Uterus (tissue), 4 donors: ENCODE data around the gene IL1RAPL2. TPM values are rescaled to one million over a fixed set of nuclear protein-coding genes. Genes with fewer than 3 reads are reported as not detected.
"Not testable (repeated sequence)": the region's sequence is repeated elsewhere in the genome, so short reads cannot be mapped to it uniquely, and the experiment has no call there.

Source experiments
- DNase-seq, 2 donors: peaks; one replicate each; pipeline ENCODE4 v3.0.0-alpha.2; 2019 to 2020
- H3K27ac ChIP-seq, 2 donors: fragments of 200-600 bp; sonication (generic); 1 replicate in 1 of 2; 2 replicates in 1 of 2; pipeline ENCODE4 v1.5.1; 2016 to 2018
- H3K27me3 ChIP-seq, 2 donors: fragments of 200-600 bp; sonication (generic); one replicate each; pipeline ENCODE4 v1.5.1; 2018 to 2019; ENCODE audit warnings: control low read depth in 1 of 2
- H3K36me3 ChIP-seq, 2 donors: fragments of 200-600 bp; sonication (generic); one replicate each; pipeline ENCODE4 v1.5.1; 2019; ENCODE audit warnings: control low read depth in 1 of 2
- H3K4me1 ChIP-seq, 2 donors: fragments of 200-600 bp; sonication (generic); one replicate each; pipeline ENCODE4 v1.5.1; 2018 to 2019; ENCODE audit warnings: control low read depth in 1 of 2
- H3K4me3 ChIP-seq, 2 donors: fragments of 200-600 bp; sonication (generic); 1 replicate in 1 of 2; 2 replicates in 1 of 2; pipeline ENCODE4 v1.5.1; 2018 to 2019; ENCODE audit warnings: mild to moderate bottlenecking in 1 of 2
- H3K9me3 ChIP-seq, 2 donors: fragments of 200-600 bp; sonication (generic); one replicate each; pipeline ENCODE4 v1.5.1; 2019; ENCODE audit warnings: control low read depth in 1 of 2
- POLR2A ChIP-seq, 2 donors: fragments of 450-650 bp; IDR thresholded peaks; one replicate each; pipeline ENCODE4 v1.6.1; 2016; ENCODE audit warnings: antibody characterized with exemption in 2 of 2, mild to moderate bottlenecking in 1 of 2, moderate library complexity in 1 of 2
- intact Hi-C: fragments of 100-400 bp; cut with DNase I; formaldehyde crosslinking; loops from one replicate; pipeline ENCODE4 v1.15.1; 2023; ENCODE audit warnings: low total_unique reads
- total RNA-seq, 4 donors: library from RNA; depleted of rRNA in 3 of 4; stranded (reverse); fragments of >200 nt in 3 of 4; gene quantifications; one replicate each; pipeline versions ENCODE4 v1.1.0 to v1.2.4, GENCODE V29; 2014 to 2023
- TF ChIP-seq, protein P1 (sequence below), 4 experiments: fragments of 200-600 bp in 2 of 4; fragments of 450-650 bp in 2 of 4; sonication (generic) in 2 of 4; IDR thresholded peaks; one replicate each; pipeline ENCODE4 v1.5.1; 2016 to 2019; ENCODE audit warnings: antibody characterized with exemption in 4 of 4, mild to moderate bottlenecking in 2 of 4, moderate library complexity in 1 of 4
- donor health status: DM: yes; HTN: yes; CAD: no.

The IL1RAPL2 gene
- total RNA-seq, 4 donors from 2014 or later = 2.1 TPM; not detected in 3

DNA sequence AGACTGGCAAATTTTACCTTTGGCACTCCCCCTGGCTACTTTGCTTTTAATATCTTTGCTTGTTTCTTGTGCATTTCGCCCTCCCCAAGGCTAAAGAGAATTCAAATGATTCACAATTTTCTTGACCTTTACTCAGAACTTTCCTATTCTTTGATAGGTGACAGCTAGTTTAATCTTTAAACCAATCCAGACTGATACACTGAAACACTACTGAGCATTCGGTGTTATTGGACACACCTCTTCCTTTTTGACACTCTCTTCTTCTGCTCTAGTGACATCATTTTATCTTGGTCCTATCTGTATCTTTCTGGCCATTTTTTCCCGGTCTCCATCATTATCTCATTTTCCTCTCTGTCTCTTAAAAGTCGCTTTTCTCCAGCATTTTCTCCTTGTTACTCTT is 103.1 kb downstream of the IL1RAPL2 start:
- no peaks in the 10 kb centered on the region for H3K36me3 ChIP-seq
- H3K4me1 ChIP-seq = no peaks in the 10 kb centered on the region
- no peak for TF ChIP-seq POLR2A (IDR thresholded peaks at IDR 0.05)
- TF ChIP-seq, protein P1, sequence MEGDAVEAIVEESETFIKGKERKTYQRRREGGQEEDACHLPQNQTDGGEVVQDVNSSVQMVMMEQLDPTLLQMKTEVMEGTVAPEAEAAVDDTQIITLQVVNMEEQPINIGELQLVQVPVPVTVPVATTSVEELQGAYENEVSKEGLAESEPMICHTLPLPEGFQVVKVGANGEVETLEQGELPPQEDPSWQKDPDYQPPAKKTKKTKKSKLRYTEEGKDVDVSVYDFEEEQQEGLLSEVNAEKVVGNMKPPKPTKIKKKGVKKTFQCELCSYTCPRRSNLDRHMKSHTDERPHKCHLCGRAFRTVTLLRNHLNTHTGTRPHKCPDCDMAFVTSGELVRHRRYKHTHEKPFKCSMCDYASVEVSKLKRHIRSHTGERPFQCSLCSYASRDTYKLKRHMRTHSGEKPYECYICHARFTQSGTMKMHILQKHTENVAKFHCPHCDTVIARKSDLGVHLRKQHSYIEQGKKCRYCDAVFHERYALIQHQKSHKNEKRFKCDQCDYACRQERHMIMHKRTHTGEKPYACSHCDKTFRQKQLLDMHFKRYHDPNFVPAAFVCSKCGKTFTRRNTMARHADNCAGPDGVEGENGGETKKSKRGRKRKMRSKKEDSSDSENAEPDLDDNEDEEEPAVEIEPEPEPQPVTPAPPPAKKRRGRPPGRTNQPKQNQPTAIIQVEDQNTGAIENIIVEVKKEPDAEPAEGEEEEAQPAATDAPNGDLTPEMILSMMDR (IDR thresholded peaks at IDR 0.05) = no peak
- H3K9me3 ChIP-seq = no peaks in the 10 kb centered on the region
- DNase-seq = no peak
- no peak overlapping the region for H3K27ac ChIP-seq
- intact Hi-C loops = no loop called here
- no peak overlapping the region for H3K4me3 ChIP-seq
- peaks cover 0 to 9% of the 10 kb centered on the region in 2 donors for H3K27me3 ChIP-seq

DNA sequence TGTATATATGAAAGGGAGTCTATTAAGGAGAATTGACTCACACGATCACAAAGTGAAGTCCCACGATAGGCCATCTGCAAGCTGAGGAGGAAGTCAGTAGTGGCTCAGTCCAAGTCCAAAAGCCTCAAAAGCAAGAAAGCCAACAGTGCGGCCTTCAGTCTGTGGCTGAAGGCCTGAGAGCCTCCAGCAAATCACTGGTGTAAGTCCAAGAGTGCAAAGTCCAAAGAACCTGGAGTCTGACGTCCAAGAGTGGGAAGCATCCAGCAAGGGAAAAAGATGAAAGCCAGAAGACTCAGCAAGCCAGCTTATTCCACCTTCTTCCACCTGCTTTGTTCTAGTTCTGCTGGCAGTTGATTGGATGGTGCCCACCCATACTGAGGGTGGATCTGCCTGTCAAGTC is 104.1 kb downstream of the IL1RAPL2 start:
- Histone ChIP-seq H3K4me3 (no peak overlapping the region), H3K27ac (no peak overlapping the region), H3K36me3 (no peaks in the 10 kb centered on the region), H3K27me3 (peaks cover 0 to 6% of the 10 kb centered on the region in 2 donors), H3K9me3 (no peaks in the 10 kb centered on the region), H3K4me1 (no peaks in the 10 kb centered on the region)
- TF ChIP-seq, protein P1 (IDR thresholded peaks at IDR 0.05) = no peak
- intact Hi-C loops = no loop called here
- DNase-seq = no peak

DNA sequence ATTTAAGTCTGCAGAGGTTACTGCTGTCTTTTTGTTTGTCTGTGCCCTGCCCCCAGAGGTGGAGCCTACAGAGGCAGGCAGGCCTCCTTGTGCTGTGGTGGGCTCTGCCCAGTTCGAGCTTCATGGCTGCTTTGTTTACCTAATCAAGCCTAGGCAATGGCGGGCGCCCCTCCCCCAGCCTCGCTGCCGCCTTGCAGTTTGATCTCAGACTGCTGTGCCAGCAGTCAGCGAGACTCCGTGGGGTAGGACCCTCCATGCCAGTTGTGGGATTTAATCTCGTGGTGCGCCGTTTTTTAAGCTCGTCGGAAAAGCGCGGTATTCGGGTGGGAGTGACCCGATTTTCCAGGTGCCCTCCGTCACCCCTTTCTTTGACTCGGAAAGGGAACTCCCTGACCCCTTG is 111.5 kb downstream of the IL1RAPL2 start:
- H3K36me3 ChIP-seq, H3K27me3 ChIP-seq, H3K4me1 ChIP-seq, DNase-seq, H3K4me3 ChIP-seq, H3K27ac ChIP-seq, H3K9me3 ChIP-seq, intact Hi-C loops: not testable (repeated sequence)

DNA sequence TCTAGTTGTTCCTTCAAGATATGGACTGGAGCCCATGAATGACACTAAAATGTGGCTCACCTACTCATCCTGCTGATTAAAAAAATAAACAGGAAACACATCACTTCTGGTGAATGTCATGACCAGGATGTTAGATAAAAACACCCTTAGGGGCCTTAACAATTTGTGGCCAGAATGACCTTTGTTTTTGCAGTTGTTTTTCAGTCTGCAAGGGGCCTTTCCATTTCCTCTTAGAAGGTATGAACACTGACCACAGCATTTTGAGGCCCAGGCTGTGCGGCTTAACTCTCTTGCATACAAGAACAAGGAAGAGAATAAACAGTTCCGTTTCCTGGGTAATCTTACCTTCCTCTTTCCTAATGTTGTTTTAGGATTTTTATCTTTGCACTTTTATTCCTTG is 113.2 kb downstream of the IL1RAPL2 start:
- DNase-seq = no peak
- TF ChIP-seq POLR2A (IDR thresholded peaks at IDR 0.05) = no peak
- TF ChIP-seq, protein P1 (IDR thresholded peaks at IDR 0.05) = no peak
- intact Hi-C loops = no loop called here

DNA sequence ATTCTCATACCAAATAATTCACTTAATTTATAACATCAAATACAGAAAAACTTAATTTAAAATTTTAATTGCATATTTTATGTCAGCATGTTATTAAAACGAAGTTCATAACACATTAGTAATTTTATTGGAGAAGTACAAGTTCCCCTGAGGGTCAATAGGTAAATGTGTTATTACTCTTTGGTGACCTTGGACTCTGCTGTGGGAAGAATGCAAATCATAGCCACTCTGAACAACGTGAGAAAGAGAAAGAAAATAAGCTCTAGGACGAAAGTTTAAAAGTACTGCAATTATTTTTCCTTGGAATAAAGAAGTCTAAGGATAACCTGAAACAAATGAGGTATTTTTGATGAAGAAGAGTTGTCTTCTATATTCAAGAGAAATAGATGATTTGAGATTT is 115.2 kb downstream of the IL1RAPL2 start:
- no peak overlapping the region for H3K27ac ChIP-seq
- intact Hi-C loops = no loop called here
- H3K36me3 ChIP-seq = no peaks in the 10 kb centered on the region
- TF ChIP-seq, protein P1 (IDR thresholded peaks at IDR 0.05) = no peak
- TF ChIP-seq POLR2A (IDR thresholded peaks at IDR 0.05) = no peak
- no peak overlapping the region for H3K4me3 ChIP-seq
- H3K27me3 ChIP-seq = no peaks in the 10 kb centered on the region
- H3K9me3 ChIP-seq = no peaks in the 10 kb centered on the region
- DNase-seq = no peak
- H3K4me1 ChIP-seq = no peaks in the 10 kb centered on the region

More for the DNA sequence above, 113.2 kb downstream of the IL1RAPL2 start:
- Histone ChIP-seq H3K36me3 (no peaks in the 10 kb centered on the region), H3K27me3 (no peaks in the 10 kb centered on the region), H3K4me3 (no peak overlapping the region), H3K4me1 (no peaks in the 10 kb centered on the region), H3K27ac (no peak overlapping the region), H3K9me3 (no peaks in the 10 kb centered on the region)

DNA sequence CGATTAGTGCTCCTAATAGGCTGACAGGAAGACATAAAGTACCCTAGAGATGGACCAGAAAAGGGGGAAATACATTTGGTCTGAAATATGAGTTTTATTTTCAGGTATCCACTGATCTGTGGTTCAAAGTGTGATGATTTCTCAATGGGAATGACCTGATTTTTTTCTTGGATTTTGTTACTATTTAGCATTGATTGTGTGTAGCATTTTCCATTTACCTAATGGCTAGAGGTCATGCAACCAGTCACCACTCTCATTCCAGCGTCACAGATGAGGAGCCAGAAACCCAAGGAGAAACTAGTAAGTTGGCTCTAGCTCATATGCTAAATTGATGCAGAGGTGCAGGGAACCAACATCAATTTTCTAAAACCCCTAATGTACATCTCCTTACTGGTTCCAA is 118.1 kb downstream of the IL1RAPL2 start:
- Histone ChIP-seq H3K36me3 (no peaks in the 10 kb centered on the region), H3K4me1 (no peaks in the 10 kb centered on the region), H3K9me3 (no peaks in the 10 kb centered on the region), H3K27me3 (no peaks in the 10 kb centered on the region), H3K27ac (no peak overlapping the region), H3K4me3 (no peak overlapping the region)
- intact Hi-C loops = no loop called here
- DNase-seq = no peak
- TF ChIP-seq POLR2A (IDR thresholded peaks at IDR 0.05) = no peak
- TF ChIP-seq, protein P1 (IDR thresholded peaks at IDR 0.05) = no peak
